GM18519 (cell line): ENCODE measurements around the gene MGAT5.
"Not testable (repeated sequence)": the region's sequence is repeated elsewhere in the genome, so short reads cannot be mapped to it uniquely, and the experiment has no call there.

Source experiments
- ATAC-seq: cut with Tn5 transposase; IDR thresholded peaks from one replicate; pipeline ENCODE4 v1.9.1; 2021; ENCODE audit warnings: mild to moderate bottlenecking, moderate library complexity; ENCODE audit not compliant: unreplicated experiment, low FRiP score

Gene MGAT5

DNA sequence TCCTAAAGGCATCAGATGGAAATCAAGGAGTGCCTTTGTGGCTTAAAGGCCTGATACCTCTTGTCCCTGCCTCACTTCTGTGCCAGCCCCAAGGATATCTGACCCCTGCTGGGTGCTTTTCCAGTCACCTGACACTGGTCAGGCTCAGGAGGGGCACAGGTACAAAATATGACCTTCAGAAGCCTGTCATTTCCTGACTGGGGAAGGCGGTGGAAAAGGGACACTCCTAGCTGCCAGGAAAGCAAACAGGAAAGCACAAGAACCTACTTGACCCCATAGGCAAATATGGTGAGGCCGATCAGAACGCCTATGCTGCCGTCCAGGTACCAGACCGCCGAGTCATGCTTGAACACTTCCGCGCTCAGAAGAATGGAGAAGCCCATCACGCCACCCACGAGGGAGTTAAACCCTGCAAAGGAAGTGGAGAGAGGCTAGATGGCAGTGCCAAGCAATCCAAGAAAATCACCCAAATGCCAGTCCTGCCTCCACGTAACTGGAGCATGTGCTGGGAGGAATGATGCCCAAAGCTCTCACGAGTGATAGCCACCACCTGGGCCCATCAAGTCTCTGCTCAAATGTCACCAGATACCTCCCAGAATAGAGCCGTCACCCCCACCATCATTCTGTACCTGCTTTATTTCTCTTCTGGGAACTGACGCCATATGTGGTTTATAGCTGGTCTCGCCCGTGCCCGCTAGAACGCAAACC lies 204.0 kb downstream of the MGAT5 start:
- ATAC-seq, result no peak

GRCh38 chr2:134458473-134458853 lies 204.6 kb downstream of the MGAT5 start:
- no peak for ATAC-seq

DNA sequence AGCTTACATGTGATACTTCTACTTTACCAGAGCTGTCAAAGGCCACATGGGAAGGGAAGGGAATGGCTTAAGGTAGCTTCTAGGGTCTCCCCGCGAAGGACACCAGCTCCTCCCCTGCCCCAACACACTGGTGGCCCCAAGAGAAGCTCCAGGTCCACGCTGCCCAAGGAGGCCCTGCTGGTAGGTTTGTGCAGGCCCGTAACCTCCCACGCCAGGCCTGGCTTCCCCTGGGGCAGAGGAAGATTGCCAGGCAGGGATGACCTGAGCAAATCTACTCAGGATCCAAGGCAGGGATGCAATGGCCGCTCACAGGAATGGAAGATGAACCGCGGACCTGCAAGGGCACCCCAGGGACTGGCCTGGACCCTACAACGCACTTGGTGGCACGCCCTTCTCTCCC lies 205.1 kb downstream of the MGAT5 start:
- no peak for ATAC-seq

- ATAC-seq, result no peak
Observed at GRCh38 chr2:134459706-134460406, 206.0 kb downstream of the MGAT5 start.

DNA sequence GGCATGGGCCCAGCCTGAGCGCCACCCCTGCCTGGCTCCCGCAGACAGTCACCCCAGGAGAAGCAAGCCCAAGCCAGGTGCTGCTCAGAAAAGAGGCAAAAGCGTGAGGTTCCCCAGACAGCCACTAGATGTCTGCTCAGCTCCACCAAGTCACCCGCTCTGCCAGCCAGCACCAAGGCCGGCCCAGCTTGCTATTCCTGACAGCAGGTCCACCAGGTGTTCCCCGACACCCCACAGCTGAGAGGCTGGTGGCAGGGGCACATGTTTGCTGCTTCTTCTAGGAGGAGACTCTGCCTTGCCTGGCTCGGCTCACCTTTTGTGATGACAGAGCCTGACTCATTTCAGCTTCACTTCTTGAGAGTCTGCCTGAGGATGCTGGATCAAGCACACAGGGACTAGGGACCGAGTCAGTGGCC lies 206.7 kb downstream of the MGAT5 start:
- peak; percentile 79 for ATAC-seq

DNA sequence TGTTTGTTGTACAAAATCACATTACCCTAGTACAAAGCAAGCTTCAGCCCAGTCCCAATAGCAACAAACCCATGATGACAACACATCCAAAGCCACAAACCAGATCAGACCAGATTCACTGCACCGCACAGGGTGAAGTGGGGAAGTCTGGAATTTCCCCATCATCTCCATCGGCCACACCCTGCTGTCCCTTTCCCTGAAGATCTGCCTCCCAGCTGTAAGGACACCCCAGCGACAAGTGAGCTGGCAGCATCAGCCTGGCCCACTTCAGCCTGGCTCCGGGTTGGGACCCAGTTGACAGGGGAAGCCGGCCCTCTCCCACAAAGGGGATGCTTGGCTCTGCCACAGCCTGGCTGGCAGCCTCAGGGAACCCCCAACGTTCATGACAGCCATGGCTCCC lies 207.6 kb downstream of the MGAT5 start:
- ATAC-seq, result no peak

DNA sequence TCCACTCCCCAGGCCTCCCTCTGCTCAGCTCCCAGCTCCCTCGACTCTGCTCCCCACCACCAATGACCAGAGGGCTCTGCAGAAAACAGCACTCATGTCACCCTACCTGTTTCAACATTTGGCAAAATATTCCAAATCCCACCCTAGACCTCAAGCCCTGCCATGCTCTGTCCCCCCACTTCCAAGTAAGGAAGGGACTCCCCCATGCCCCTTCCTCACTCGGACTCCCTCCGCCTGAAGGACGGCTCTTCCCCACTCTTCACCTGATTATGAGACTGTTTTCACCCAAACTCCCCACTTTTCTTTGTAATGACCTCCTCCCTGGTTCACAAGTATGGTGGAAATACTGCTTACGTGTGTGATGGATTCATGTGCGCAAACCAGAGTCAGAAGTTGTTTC lies 208.4 kb downstream of the MGAT5 start:
- no peak for ATAC-seq

DNA sequence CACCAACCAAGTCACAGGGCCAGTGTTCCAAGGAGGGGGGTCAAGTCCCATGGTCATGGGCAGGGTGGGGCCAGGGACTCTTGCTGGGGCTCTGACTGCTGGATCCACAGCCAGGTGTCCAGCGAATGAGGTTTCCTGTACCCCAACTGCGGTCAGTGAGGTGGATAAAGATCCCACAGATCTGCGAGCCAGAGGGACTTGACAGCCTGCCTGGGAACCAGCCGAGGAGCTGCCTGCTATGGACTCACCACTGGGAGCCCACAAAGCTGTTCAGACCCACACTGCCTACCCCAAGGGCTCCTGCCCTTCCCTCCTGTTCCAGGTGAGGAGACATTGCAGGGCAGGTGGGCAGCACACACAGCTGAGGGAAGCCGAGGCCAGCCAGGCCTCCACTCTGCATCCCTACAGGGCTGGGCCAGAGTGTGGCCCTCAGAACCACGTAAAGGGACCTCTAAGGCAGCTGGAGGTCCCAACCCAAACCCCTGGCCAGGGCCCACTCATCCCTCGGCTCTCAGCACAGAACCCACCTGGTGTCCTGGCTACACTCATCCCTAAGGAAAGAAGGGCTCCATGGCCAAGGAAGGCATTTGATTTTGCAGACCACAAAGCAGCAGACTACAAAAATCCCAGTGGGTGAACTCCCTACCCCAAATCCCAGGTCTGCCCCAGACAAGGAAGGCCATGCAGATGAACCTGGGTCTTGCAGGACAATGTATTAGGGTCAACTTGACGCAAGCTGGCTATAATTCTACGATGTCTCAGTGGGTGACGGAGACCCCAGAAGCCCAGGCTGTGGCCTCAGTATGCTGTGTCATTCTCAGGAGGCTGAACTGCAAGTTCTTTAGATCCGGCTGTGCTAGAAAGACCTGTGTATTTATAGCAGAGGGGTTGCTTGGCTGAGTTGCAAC lies 209.2 kb downstream of the MGAT5 start:
- no peak for ATAC-seq

GRCh38 chr2:134463699-134464022 lies 209.8 kb downstream of the MGAT5 start:
- ATAC-seq, result no peak

DNA sequence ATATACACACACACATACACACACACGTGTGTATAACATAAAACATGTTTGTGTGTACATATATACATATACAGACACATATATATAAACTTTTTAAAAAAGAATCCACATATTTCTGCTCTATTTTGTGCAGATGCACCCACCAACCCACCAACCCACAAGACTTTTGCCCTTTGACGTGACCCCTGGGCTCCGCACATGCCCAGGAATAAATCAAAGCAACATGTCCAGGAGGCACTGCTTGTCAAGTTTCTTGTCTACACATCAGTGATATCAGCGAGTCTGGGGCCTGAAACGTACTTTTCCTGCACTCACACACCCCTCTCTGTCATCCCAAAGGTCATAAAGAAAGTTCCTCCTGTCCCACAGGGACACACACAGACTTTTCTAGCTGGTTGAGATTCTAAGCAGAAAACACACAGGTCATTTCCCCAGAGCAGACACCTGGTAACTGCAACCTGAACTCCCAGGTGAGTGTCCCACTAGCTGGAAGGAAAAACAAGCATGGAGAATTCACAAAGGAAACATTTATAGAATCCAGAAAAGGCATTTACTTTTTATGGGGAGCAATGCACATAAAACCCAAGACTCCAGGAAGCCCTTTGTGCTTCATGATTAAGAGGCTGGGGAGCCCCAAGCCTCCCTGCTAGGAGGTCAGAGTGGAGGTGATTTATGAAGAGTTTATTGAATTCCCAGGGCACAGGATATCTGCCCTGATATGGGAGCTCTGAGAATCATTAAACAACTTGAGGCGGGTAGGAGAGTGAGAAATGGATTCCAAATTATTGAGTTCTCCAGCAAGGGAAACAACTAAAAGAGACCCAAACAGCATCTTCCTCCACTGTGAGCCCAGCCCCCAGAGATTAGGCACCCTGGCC lies 211.6 kb downstream of the MGAT5 start:
- no peak for ATAC-seq

GRCh38 chr2:134466141-134466540 lies 212.3 kb downstream of the MGAT5 start:
- ATAC-seq, result peak; percentile 51

DNA sequence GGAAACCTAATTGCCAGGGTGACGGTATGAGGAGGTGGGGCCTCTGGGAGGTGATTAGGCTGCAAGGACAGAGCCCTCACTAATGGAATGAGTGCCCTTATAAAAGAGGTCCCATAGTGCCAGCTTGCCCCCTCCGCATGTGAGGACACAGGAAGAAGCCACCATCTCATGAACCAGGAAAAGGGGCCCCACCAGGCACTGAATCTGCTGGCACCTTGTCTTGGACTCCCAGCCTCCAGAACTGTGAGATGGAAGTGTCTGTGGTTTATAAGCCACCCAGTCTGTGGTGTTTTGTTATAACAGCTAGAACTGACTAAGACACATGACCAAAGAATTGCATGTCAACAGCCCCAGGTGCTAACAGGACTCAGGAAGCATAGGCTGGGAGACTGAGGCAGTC lies 214.3 kb downstream of the MGAT5 start:
- no peak for ATAC-seq

- no peak for ATAC-seq
Observed at GRCh38 chr2:134468776-134469175, 214.9 kb downstream of the MGAT5 start.

DNA sequence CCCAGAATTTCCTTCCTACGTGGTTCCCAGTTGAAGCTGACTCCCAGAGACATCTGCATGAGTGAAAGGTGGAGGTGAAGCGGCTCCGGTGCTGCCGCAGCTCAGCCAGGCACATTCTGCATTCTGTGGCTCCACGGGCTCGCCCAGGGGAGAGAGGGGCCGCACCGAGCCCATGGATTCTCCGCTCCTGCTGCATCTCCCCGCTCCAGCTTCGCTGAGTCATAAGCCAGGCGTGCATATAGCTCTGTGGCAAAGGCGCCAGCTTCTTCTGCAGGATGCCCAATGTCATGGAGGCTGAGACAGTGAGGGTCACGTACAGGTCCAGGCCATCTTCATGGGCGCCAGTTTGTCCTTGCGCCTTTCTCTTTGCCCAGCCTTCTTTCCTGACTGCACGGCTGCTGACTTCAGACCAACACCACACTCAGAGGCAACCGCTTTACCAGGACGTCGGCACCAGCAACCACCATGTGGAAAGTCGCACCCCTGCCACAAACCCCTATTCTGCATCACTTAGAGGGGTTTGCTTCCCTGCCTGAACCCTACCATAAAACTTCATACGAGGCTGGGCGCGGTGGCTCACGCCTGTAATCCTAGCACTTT lies 215.7 kb downstream of the MGAT5 start:
- no peak for ATAC-seq

- ATAC-seq, result no peak
Observed at GRCh38 chr2:134470561-134471168, 216.8 kb downstream of the MGAT5 start.

DNA sequence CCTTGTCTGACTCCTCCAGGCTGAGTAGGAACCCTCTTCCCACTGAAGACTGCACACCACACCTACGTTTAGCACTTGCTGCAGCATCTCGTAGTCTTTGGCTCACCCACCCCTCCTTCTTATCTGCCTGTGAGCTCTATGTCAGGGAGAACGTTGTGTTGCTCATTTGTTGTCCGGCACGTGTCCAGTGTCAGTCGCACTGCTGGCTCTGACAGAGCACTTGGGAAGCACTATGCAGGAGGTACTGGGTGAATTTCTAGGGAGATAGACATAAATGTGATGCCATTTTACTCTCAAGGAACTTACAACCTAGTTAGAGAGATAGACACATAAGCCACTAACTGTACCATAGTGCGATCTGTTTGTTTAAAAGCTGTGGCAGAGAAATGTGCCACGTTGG lies 223.1 kb downstream of the MGAT5 start:
- not testable (repeated sequence) for ATAC-seq

- ATAC-seq, result no peak
Observed at GRCh38 chr2:134479696-134480330, 225.9 kb downstream of the MGAT5 start.

GRCh38 chr2:134482131-134482723 lies 228.4 kb downstream of the MGAT5 start:
- no peak for ATAC-seq
